NCI-H1436 treated with DMSO at 0.1 percent for 48 hours (cell line): ENCODE measurements around the gene ZNF189.

ENCODE experiments used
- DNase-seq: peaks from one replicate; lab custom pipeline; 2025; lab: John Stamatoyannopoulos, UW

Gene ZNF189

GRCh38 chr9:101418518-101419430 is 20.1 kb downstream of the ZNF189 start:
- DNase-seq, result no peak

GRCh38 chr9:101419863-101420262 is 21.2 kb downstream of the ZNF189 start:
- no peak for DNase-seq

GRCh38 chr9:101421653-101422065 is 23.0 kb downstream of the ZNF189 start:
- DNase-seq, result no peak

GRCh38 chr9:101427358-101427757 is 28.7 kb downstream of the ZNF189 start:
- no peak for DNase-seq

GRCh38 chr9:101427957-101428655 is 29.5 kb downstream of the ZNF189 start:
- DNase-seq, result no peak

- no peak for DNase-seq
Measured at GRCh38 chr9:101428909-101429308, 30.3 kb downstream of the ZNF189 start.

GRCh38 chr9:101429736-101430135 is 31.1 kb downstream of the ZNF189 start:
- DNase-seq, result no peak

- no peak for DNase-seq
Measured at GRCh38 chr9:101432171-101432570, 33.5 kb downstream of the ZNF189 start.

- no peak for DNase-seq
Measured at GRCh38 chr9:101432740-101433139, 34.1 kb downstream of the ZNF189 start.

GRCh38 chr9:101433229-101433628 is 34.6 kb downstream of the ZNF189 start:
- no peak for DNase-seq

- no peak for DNase-seq
Measured at GRCh38 chr9:101434998-101435397, 36.3 kb downstream of the ZNF189 start.

- DNase-seq, result no peak
Measured at GRCh38 chr9:101435601-101436079, 37.0 kb downstream of the ZNF189 start, which contains the start of gene ALDOB. Gene ALDOB (minus strand): TSS chr9:101435774. CDS start chr9:101430887, 4,887 bp downstream.

GRCh38 chr9:101437806-101438232 is 39.2 kb downstream of the ZNF189 start:
- no peak for DNase-seq

GRCh38 chr9:101438523-101438922 is 39.9 kb downstream of the ZNF189 start:
- no peak for DNase-seq

GRCh38 chr9:101440714-101441230 is 42.1 kb downstream of the ZNF189 start:
- DNase-seq, result no peak

- DNase-seq, result no peak
Measured at GRCh38 chr9:101442318-101442717, 43.7 kb downstream of the ZNF189 start.

GRCh38 chr9:101442736-101443135 is 44.1 kb downstream of the ZNF189 start:
- no peak for DNase-seq

GRCh38 chr9:101443364-101443771 is 44.7 kb downstream of the ZNF189 start:
- DNase-seq, result no peak

GRCh38 chr9:101445353-101446029 is 46.8 kb downstream of the ZNF189 start:
- DNase-seq, result no peak

GRCh38 chr9:101446732-101447131 is 48.1 kb downstream of the ZNF189 start:
- DNase-seq, result no peak

GRCh38 chr9:101448680-101449070 is 50.0 kb downstream of the ZNF189 start:
- no peak for DNase-seq
